MCF 10A (cell line): Measurements from ENCODE around the gene KLRF1. TPM values are rescaled to one million over a fixed set of nuclear protein-coding genes. Genes with fewer than 3 reads are reported as not detected.
"Not testable (repeated sequence)": the region's sequence is repeated elsewhere in the genome, so short reads cannot be mapped to it uniquely, and the experiment has no call there.

Source experiments
- BruUV-seq: library from RNA; stranded (reverse); fragments of 400-500 nt; replicated peaks from 2 replicates; lab custom pipeline; 2021; lab: Mats Ljungman, UMichigan
- CTCF ChIA-PET: fragments of 300-600 bp; sonication (Branson Sonifier 250); formaldehyde crosslinking; extraction: SDS; loops from one replicate; lab custom pipeline; 2021; ENCODE audit warnings: antibody characterized with exemption, inconsistent platforms; lab: Yijun Ruan, JAX
- POLR2A ChIA-PET: fragments of 300-600, 350-650 bp; sonication (Branson Sonifier 250); formaldehyde crosslinking; extraction: SDS; loops from one replicate; lab custom pipeline; 2020; ENCODE audit warnings: antibody characterized with exemption, inconsistent platforms; lab: Yijun Ruan, JAX
- DNase-seq: peaks from one replicate; pipeline ENCODE4 v3.0.0-alpha.2; 2018; ENCODE audit not compliant: unreplicated experiment
- H3K27ac Mint-ChIP-seq: one replicate; pipeline ENCODE4 v1.8.0; 2022; ENCODE audit warnings: mild to moderate bottlenecking, low read depth, mixed read lengths; ENCODE audit not compliant: unreplicated experiment
- H3K27me3 Mint-ChIP-seq: one replicate; pipeline ENCODE4 v1.8.0; 2022; ENCODE audit warnings: mixed read lengths; ENCODE audit not compliant: insufficient read depth, unreplicated experiment
- H3K36me3 Mint-ChIP-seq: one replicate; pipeline ENCODE4 v1.8.0; 2022; ENCODE audit warnings: mild to moderate bottlenecking, moderate library complexity, mixed read lengths; ENCODE audit not compliant: insufficient read depth, unreplicated experiment
- H3K4me1 Mint-ChIP-seq: one replicate; pipeline ENCODE4 v1.8.0; 2022; ENCODE audit warnings: mixed read lengths; ENCODE audit not compliant: insufficient read depth, unreplicated experiment
- H3K4me3 Mint-ChIP-seq: one replicate; pipeline ENCODE4 v1.8.0; 2022; ENCODE audit warnings: mild to moderate bottlenecking, moderate library complexity, mixed read lengths; ENCODE audit not compliant: unreplicated experiment
- H3K9me3 Mint-ChIP-seq: one replicate; pipeline ENCODE4 v1.8.0; 2022; ENCODE audit warnings: mixed read lengths; ENCODE audit not compliant: unreplicated experiment
- intact Hi-C: fragments of 100-400 bp; cut with micrococcal nuclease; formaldehyde crosslinking; loops from 2 replicates; pipeline ENCODE4 v1.14.1; 2022
- total RNA-seq: library from RNA; stranded (reverse); gene quantifications from 2 replicates; pipeline ENCODE4 v1.2.3, GENCODE V29; 2022
- TF ChIP-seq, protein P1 (sequence below): fragments of 200-600 bp; IDR thresholded peaks from one replicate; pipeline ENCODE4 v1.8.0; 2022; ENCODE audit warnings: antibody characterized with exemption, mild to moderate bottlenecking; ENCODE audit not compliant: unreplicated experiment

Gene KLRF1
- total RNA-seq, 1 experiment from 2014 or later: not detected

DNA sequence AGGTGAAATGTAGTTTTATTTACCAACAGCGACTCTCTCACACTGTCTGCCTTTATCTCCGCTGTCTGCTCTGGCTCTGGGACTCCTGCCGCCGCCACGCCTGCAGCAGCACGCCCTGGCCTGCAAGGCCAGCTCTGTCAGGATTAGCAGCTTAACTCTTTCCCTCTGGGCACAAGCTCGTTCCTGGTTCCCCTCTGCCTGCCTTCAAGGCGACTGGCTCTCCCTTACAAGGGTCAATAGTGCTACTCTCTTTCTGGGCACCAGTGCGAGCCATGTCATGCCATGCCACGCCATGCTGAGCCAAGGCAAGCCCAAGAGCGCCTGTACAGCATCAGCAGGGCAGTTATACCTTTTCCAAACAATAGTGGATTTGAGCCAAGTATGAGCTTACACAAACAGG is 45.5 kb downstream of the KLRF1 start:
- peaks cover 6% of the 10 kb centered on the region for H3K36me3 Mint-ChIP-seq
- H3K4me3 Mint-ChIP-seq: no peak overlapping the region
- no peaks in the 10 kb centered on the region for H3K9me3 Mint-ChIP-seq
- H3K4me1 Mint-ChIP-seq: peaks cover 25% of the 10 kb centered on the region
- no TSS peak for BruUV-seq
- no peaks in the 10 kb centered on the region for H3K27me3 Mint-ChIP-seq
- CTCF ChIA-PET: interaction anchor here (0.6 to 2.9 kb wide), 13 partner anchors 9 to 282 kb away, joined by 3 to 9 read pairs (median 4); partner anchors contain the start of gene KLRF2
- TF ChIP-seq, protein P1, sequence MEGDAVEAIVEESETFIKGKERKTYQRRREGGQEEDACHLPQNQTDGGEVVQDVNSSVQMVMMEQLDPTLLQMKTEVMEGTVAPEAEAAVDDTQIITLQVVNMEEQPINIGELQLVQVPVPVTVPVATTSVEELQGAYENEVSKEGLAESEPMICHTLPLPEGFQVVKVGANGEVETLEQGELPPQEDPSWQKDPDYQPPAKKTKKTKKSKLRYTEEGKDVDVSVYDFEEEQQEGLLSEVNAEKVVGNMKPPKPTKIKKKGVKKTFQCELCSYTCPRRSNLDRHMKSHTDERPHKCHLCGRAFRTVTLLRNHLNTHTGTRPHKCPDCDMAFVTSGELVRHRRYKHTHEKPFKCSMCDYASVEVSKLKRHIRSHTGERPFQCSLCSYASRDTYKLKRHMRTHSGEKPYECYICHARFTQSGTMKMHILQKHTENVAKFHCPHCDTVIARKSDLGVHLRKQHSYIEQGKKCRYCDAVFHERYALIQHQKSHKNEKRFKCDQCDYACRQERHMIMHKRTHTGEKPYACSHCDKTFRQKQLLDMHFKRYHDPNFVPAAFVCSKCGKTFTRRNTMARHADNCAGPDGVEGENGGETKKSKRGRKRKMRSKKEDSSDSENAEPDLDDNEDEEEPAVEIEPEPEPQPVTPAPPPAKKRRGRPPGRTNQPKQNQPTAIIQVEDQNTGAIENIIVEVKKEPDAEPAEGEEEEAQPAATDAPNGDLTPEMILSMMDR: no peak
- peak overlapping the region; percentile 78 for H3K27ac Mint-ChIP-seq
- intact Hi-C loops: no loop called here
- POLR2A ChIA-PET: interaction anchor here (0.6 to 4.4 kb wide), 4 partner anchors 11 to 228 kb away, joined by 3 to 46 read pairs (median 4); no protein-coding TSS in a partner anchor
- peak; percentile 64 for DNase-seq

DNA sequence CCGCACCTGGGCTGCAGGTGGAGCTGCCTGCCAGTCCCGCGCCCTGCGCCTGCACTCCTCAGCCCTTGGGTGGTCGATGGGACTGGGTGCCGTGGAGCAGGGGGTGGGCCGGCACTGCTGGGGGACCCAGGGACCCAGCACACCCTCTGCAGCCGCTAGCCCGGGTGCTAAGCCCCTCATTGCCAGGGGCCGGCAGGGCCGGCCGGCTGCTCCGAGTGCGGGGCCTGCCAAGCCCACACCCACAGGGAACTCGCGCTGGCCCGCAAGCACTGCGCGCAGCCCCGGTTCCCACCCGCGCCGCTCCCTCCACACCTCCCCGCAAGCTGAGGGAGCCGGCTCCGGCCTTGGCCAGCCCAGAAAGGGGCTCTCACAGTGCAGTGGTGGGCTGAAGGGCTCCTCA is 48.8 kb downstream of the KLRF1 start:
- H3K4me3 Mint-ChIP-seq, BruUV-seq, H3K36me3 Mint-ChIP-seq, DNase-seq, H3K9me3 Mint-ChIP-seq, POLR2A ChIA-PET, H3K27me3 Mint-ChIP-seq, intact Hi-C loops, H3K27ac Mint-ChIP-seq: not testable (repeated sequence)
- CTCF ChIA-PET: interaction anchor here (0.6 kb wide), 1 partner anchor 263 kb away, joined by 4 read pairs; no protein-coding TSS in a partner anchor
- H3K4me1 Mint-ChIP-seq: peaks cover 15% of the 10 kb centered on the region

DNA sequence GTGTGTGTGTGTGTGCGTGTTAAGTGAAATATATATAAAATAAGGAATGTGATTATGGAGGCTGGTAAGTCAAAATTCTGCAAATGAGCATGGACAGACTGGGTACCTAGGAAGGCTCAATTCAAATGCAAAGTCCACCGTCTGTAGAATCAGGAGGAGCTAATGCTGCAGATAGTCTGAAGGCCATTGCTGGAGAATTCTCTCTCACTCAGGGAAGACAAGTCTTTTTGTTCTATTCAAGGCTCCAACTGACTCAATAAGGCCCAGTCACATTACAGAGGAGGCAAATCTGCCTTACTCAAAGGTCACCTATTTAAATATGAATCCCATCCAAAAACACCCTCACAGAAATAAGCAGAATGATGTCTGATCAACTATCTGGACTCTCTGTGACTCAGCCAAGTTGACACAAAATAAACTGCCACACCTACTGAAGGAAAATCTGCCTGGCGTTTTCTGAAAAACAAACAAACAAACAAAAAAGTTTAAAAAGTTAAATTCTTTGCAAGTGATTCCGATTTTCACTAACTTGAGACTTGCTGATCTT is 53.3 kb downstream of the KLRF1 start:
- intact Hi-C loops: no loop called here
- Mint-ChIP-seq H3K27me3 (no peaks in the 10 kb centered on the region), H3K9me3 (no peaks in the 10 kb centered on the region), H3K4me1 (peaks cover 6% of the 10 kb centered on the region), H3K27ac (no peak overlapping the region), H3K4me3 (no peak overlapping the region), H3K36me3 (no peaks in the 10 kb centered on the region)
- TF ChIP-seq, protein P1: no peak
- no peak for DNase-seq
- BruUV-seq: no TSS peak
- ChIA-PET CTCF (interaction anchor here (0.9 kb wide), 1 partner anchor 8 kb away, joined by 6 read pairs; no protein-coding TSS in a partner anchor), POLR2A (interaction anchor here (1.4 kb wide), 1 partner anchor 11 kb away, joined by 7 read pairs; the partner anchor contains the start of gene CLEC2B)

DNA sequence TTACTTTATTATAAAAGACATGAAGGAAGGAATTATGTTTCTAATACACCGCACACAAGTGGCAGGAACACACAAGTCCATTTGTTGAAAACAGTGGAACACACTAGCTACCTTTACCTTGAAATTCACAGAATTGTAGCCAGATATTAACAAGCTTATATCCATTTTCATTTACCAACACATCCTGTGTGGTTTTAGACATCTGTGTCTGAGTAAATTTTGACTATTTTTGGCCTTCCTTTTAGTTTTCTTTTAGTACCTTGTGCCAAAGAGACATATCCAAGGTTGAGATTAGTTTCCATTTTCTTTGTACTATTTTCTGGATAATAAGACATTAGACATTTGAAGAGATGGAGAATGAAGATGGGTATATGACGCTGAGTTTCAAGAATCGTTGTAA is 54.0 kb downstream of the KLRF1 start, which contains the start of gene KLRF2:
KLRF2 (plus strand) TSS at position 244 of the 400 bp plus-strand sequence; CDS start at position 351, 107 bp downstream.
- ChIA-PET POLR2A (interaction anchor here (1.4 kb wide), 1 partner anchor 12 kb away, joined by 7 read pairs; the partner anchor contains the start of gene CLEC2B), CTCF (interaction anchor here (0.9 kb wide), 1 partner anchor 8 kb away, joined by 6 read pairs; no protein-coding TSS in a partner anchor)
- Mint-ChIP-seq H3K36me3 (no peaks in the 10 kb centered on the region), H3K27me3 (no peaks in the 10 kb centered on the region), H3K27ac (no peak within 1 kb of the TSS), H3K4me3 (no peak within 1 kb of the TSS), H3K4me1 (peaks cover 6% of the 10 kb centered on the region), H3K9me3 (no peaks in the 10 kb centered on the region)
- DNase-seq: no peak
- intact Hi-C loops: no loop called here
- BruUV-seq: no TSS peak
- TF ChIP-seq, protein P1: no peak
